Rectal smooth muscle tissue (tissue), 1 donor: ENCODE results near the gene HBS1L.

Source experiments
- H3K27ac ChIP-seq: one replicate; pipeline ENCODE4 v1.7.0; 2013; ENCODE audit warnings: low read depth, low read length, inconsistent platforms
- H3K27me3 ChIP-seq: one replicate; pipeline ENCODE4 v1.7.0; 2013; ENCODE audit warnings: low read length; ENCODE audit not compliant: control insufficient read depth, insufficient read depth
- H3K36me3 ChIP-seq: one replicate; pipeline ENCODE4 v1.7.0; 2013; ENCODE audit warnings: low read length; ENCODE audit not compliant: control insufficient read depth, insufficient read depth
- H3K4me1 ChIP-seq: one replicate; pipeline ENCODE4 v1.7.0; 2013; ENCODE audit warnings: low read length; ENCODE audit not compliant: control insufficient read depth, insufficient read depth
- H3K4me3 ChIP-seq: one replicate; pipeline ENCODE4 v1.7.0; 2013; ENCODE audit warnings: low read length
- H3K9ac ChIP-seq: one replicate; pipeline ENCODE4 v1.7.0; 2013; ENCODE audit warnings: low read length

Gene HBS1L

GRCh38 chr6:134979142-134979541, 75.5 kb downstream of the HBS1L start:
- Histone ChIP-seq H3K27me3 (no peaks in the 10 kb centered on the region), H3K9ac (no peak overlapping the region), H3K4me1 (no peaks in the 10 kb centered on the region), H3K4me3 (no peak overlapping the region), H3K36me3 (peaks cover 6% of the 10 kb centered on the region), H3K27ac (no peak overlapping the region)

GRCh38 chr6:134974370-134974769, 80.3 kb downstream of the HBS1L start:
- Histone ChIP-seq H3K27me3 (no peaks in the 10 kb centered on the region), H3K9ac (no peak overlapping the region), H3K4me1 (no peaks in the 10 kb centered on the region), H3K4me3 (no peak overlapping the region), H3K36me3 (peaks cover 4% of the 10 kb centered on the region), H3K27ac (no peak overlapping the region)

- Histone ChIP-seq H3K4me3 (no peak overlapping the region), H3K4me1 (no peaks in the 10 kb centered on the region), H3K27me3 (no peaks in the 10 kb centered on the region), H3K36me3 (peaks cover 10% of the 10 kb centered on the region), H3K9ac (no peak overlapping the region), H3K27ac (no peak overlapping the region)
These were observed 86.9 kb downstream of the HBS1L start for GRCh38 chr6:134967711-134968110.

GRCh38 chr6:134964451-134965203, 90.0 kb downstream of the HBS1L start:
- no peak overlapping the region for H3K4me3 ChIP-seq
- no peaks in the 10 kb centered on the region for H3K4me1 ChIP-seq
- no peak overlapping the region for H3K27ac ChIP-seq
- peaks cover 7% of the 10 kb centered on the region for H3K36me3 ChIP-seq
- no peaks in the 10 kb centered on the region for H3K27me3 ChIP-seq
- no peak overlapping the region for H3K9ac ChIP-seq

GRCh38 chr6:134962421-134962820, 92.2 kb downstream of the HBS1L start:
- Histone ChIP-seq H3K27me3 (no peaks in the 10 kb centered on the region), H3K36me3 (peaks cover 7% of the 10 kb centered on the region), H3K27ac (no peak overlapping the region), H3K9ac (no peak overlapping the region), H3K4me3 (no peak overlapping the region), H3K4me1 (no peaks in the 10 kb centered on the region)

- Histone ChIP-seq H3K36me3 (peaks cover 7% of the 10 kb centered on the region), H3K27ac (no peak overlapping the region), H3K27me3 (no peaks in the 10 kb centered on the region), H3K9ac (no peak overlapping the region), H3K4me1 (no peaks in the 10 kb centered on the region), H3K4me3 (no peak overlapping the region)
These were observed 93.3 kb downstream of the HBS1L start for GRCh38 chr6:134961366-134961765.

- Histone ChIP-seq H3K4me3 (no peak overlapping the region), H3K27ac (no peak overlapping the region), H3K9ac (no peak overlapping the region), H3K4me1 (no peaks in the 10 kb centered on the region), H3K36me3 (peaks cover 7% of the 10 kb centered on the region), H3K27me3 (no peaks in the 10 kb centered on the region)
These were observed 95.0 kb downstream of the HBS1L start for GRCh38 chr6:134959603-134960002.

GRCh38 chr6:134956676-134957075, 97.9 kb downstream of the HBS1L start:
- Histone ChIP-seq H3K4me1 (no peaks in the 10 kb centered on the region), H3K27me3 (no peaks in the 10 kb centered on the region), H3K4me3 (no peak overlapping the region), H3K36me3 (no peaks in the 10 kb centered on the region), H3K27ac (no peak overlapping the region), H3K9ac (no peak overlapping the region)

- Histone ChIP-seq H3K27me3 (no peaks in the 10 kb centered on the region), H3K9ac (no peak overlapping the region), H3K4me3 (no peak overlapping the region), H3K4me1 (no peaks in the 10 kb centered on the region), H3K36me3 (no peaks in the 10 kb centered on the region), H3K27ac (no peak overlapping the region)
These were observed 98.6 kb downstream of the HBS1L start for GRCh38 chr6:134956032-134956431.

- Histone ChIP-seq H3K4me1 (no peaks in the 10 kb centered on the region), H3K27me3 (no peaks in the 10 kb centered on the region), H3K27ac (no peak overlapping the region), H3K4me3 (no peak overlapping the region), H3K9ac (no peak overlapping the region), H3K36me3 (no peaks in the 10 kb centered on the region)
These were observed 100.2 kb downstream of the HBS1L start for GRCh38 chr6:134954272-134955000.

- no peaks in the 10 kb centered on the region for H3K27me3 ChIP-seq
- H3K36me3 ChIP-seq, result no peaks in the 10 kb centered on the region
- H3K27ac ChIP-seq, result no peak overlapping the region
- no peak overlapping the region for H3K4me3 ChIP-seq
- H3K9ac ChIP-seq, result no peak overlapping the region
- no peaks in the 10 kb centered on the region for H3K4me1 ChIP-seq
These were observed 102.9 kb downstream of the HBS1L start for GRCh38 chr6:134951494-134952263.

- Histone ChIP-seq H3K27me3 (no peaks in the 10 kb centered on the region), H3K9ac (no peak overlapping the region), H3K4me1 (no peaks in the 10 kb centered on the region), H3K4me3 (no peak overlapping the region), H3K36me3 (no peaks in the 10 kb centered on the region), H3K27ac (no peak overlapping the region)
These were observed 104.1 kb downstream of the HBS1L start for GRCh38 chr6:134950482-134950881.
